HepG2 (cell line): ENCODE data around the gene ZNF772. TPM values are rescaled to one million over a fixed set of nuclear protein-coding genes. Genes with fewer than 3 reads are reported as not detected.

Experiments used
- CAMTA2 ChIP-seq: sonication (generic); formaldehyde crosslinking; IDR thresholded peaks from 2 replicates; pipeline ENCODE4 v1.4.0; 2020; ENCODE audit warnings: mild to moderate bottlenecking, missing genetic modification reagents, borderline replicate concordance
- CBX2 ChIP-seq, 2 experiments: fragments of 200-600 bp in 1 of 2; sonication (generic); formaldehyde crosslinking in 1 of 2; IDR thresholded peaks; 2 replicates each; pipeline versions ENCODE4 v1.7.0 to v1.8.1; 2018 to 2022; ENCODE audit warnings: low read depth in 2 of 2, low read length in 1 of 2, mild to moderate bottlenecking in 1 of 2, missing genetic modification reagents in 1 of 2
- GFI1 ChIP-seq: sonication (generic); formaldehyde crosslinking; IDR thresholded peaks from 2 replicates; pipeline ENCODE4 v1.5.0; 2020; ENCODE audit warnings: missing genetic modification reagents, mild to moderate bottlenecking, borderline replicate concordance
- PHF8 ChIP-seq: sonication (generic); formaldehyde crosslinking; IDR thresholded peaks from 2 replicates; pipeline ENCODE4 v1.5.0; 2020; ENCODE audit warnings: missing genetic modification reagents
- SIX4 ChIP-seq: sonication (generic); formaldehyde crosslinking; IDR thresholded peaks from 2 replicates; pipeline ENCODE4 v1.4.0; 2020; ENCODE audit warnings: missing genetic modification reagents
- TGIF2 ChIP-seq: IDR thresholded peaks from 2 replicates; pipeline ENCODE4 v1.6.1; 2016; ENCODE audit warnings: control low read depth, missing compliant biosample characterization
- XBP1 ChIP-seq: sonication (generic); formaldehyde crosslinking; IDR thresholded peaks from 2 replicates; pipeline ENCODE4 v1.5.0; 2020; ENCODE audit warnings: missing genetic modification reagents
- ZIK1 ChIP-seq: sonication (generic); formaldehyde crosslinking; IDR thresholded peaks from 2 replicates; pipeline ENCODE4 v1.5.0; 2020; ENCODE audit warnings: mild to moderate bottlenecking, low read depth, missing genetic modification reagents, borderline replicate concordance
- ZNF383 ChIP-seq: sonication (generic); formaldehyde crosslinking; IDR thresholded peaks from 2 replicates; pipeline ENCODE4 v1.4.0; 2020; ENCODE audit warnings: missing genetic modification reagents, mild to moderate bottlenecking, borderline replicate concordance
- ZNF570 ChIP-seq: sonication (generic); formaldehyde crosslinking; IDR thresholded peaks from 2 replicates; pipeline ENCODE4 v1.4.0; 2020; ENCODE audit warnings: mild to moderate bottlenecking, missing genetic modification reagents, borderline replicate concordance
- ZNF607 ChIP-seq: sonication (generic); formaldehyde crosslinking; IDR thresholded peaks from 2 replicates; pipeline ENCODE4 v1.5.1; 2020; ENCODE audit warnings: missing genetic modification reagents, mild to moderate bottlenecking, borderline replicate concordance
- polyA plus RNA-seq, 8 experiments: library from polyadenylated mRNA; depleted of rRNA in 3 of 8; stranded (reverse) in 7 of 8; unstranded in 1 of 8; fragments of >200 nt; fragmentation: Illumina TruSeq in 4 of 8; extraction: Trizol in 4 of 8; gene quantifications; 2 replicates each; pipeline versions ENCODE4 v1.2.1 to v1.2.3, GENCODE V29; 2011 to 2016; ENCODE audit warnings: low read depth in 4 of 8, missing spikeins in 1 of 8, mixed read lengths in 1 of 8; ENCODE audit not compliant: insufficient read depth in 1 of 8
- total RNA-seq, 5 experiments: library from RNA; depleted of rRNA; stranded (reverse); fragments of >200 nt; fragmentation: Illumina TruSeq; extraction: Trizol; gene quantifications; 2 replicates each; pipeline ENCODE4 v1.2.3, GENCODE V29; 2016; ENCODE audit warnings: low read depth in 1 of 5
- TF ChIP-seq, protein P1 (sequence below): sonication (generic); formaldehyde crosslinking; IDR thresholded peaks from 2 replicates; pipeline ENCODE4 v1.8.1; 2023; ENCODE audit warnings: mild to moderate bottlenecking, missing genetic modification reagents, borderline replicate concordance
- TF ChIP-seq, protein P2 (sequence below): sonication (generic); formaldehyde crosslinking; IDR thresholded peaks from 2 replicates; pipeline ENCODE4 v1.4.0; 2020; ENCODE audit warnings: mild to moderate bottlenecking, missing genetic modification reagents
- TF ChIP-seq, protein P3 (sequence below): sonication (generic); formaldehyde crosslinking; IDR thresholded peaks from 2 replicates; pipeline ENCODE4 v1.5.0; 2020; ENCODE audit warnings: missing genetic modification reagents
- TF ChIP-seq, protein P4 (sequence below): sonication (generic); IDR thresholded peaks from 2 replicates; pipeline ENCODE4 v1.6.1; 2016; ENCODE audit warnings: low read depth, borderline replicate concordance
- TF ChIP-seq, protein P5 (sequence below): IDR thresholded peaks from 2 replicates; pipeline ENCODE4 v1.6.1; 2016; ENCODE audit warnings: missing biosample characterization, missing genetic modification reagents, low read depth

Gene ZNF772
- total and polyA plus RNA-seq, 2 of the 13 experiments (the other 11 are each of a cell fraction or from before 2014, with no cell fraction given): 3.1 to 17.2 TPM

DNA sequence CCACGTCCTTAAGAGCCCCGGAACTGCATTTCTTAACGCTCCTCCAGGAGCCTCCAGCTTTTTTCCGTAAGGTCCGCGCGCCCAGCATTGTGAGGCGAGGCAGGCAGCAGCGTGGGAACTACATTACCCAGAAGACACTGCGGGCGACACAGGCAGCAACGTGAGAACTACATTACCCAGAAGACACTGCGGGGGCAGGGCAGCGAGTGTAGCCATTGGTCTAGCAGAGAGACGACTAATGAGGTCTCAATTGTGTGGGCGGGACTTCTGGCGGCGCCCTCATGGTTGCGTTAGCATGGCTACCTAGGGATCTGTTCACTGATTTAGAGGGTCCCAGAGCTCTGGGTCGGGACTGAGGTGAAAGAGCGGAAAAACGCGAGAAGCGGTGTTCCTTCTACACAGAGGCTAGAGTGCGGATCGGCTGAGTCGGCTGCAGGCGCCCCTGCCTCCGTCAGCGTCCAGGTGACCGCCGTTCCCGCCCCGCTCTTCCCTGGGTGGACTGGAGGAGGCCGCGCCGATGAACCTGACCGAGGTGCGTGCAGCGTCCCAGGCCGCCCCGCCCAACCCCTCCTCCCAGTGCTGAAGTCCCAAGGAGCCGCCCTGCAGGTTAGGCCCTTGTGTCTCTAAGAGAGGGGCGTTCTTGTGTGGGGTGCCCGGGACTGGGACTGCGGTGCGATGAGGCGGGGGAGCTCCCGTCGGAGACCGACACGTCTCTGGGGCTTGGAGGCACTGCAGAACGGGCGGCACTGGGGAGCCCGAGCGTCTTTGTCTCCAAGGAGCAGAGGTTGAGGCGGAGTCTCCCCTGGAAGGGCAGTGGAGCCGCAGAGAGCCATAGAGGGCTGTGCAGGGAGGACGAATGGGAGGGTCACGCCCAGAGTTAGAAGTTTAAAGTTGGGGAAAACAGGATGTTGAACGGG is 42.0 kb downstream of the ZNF772 start, which contains the start of gene ZNF749 (continued):
- TF ChIP-seq ZNF570 (CRISPR knock-in tag) (no peak), XBP1 (CRISPR knock-in tag) (no peak), GFI1 (CRISPR knock-in tag) (no peak), PHF8 (peak; percentile 87; the same call in 1 of the 2 replicates), ZNF383 (CRISPR knock-in tag) (no peak), CAMTA2 (CRISPR knock-in tag) (peak; percentile 69; the same call in 1 of the 2 replicates), TGIF2 (CRISPR knock-in tag) (0 out of 2 replicates have a peak, but pooled peaks have one; percentile 15), ZIK1 (CRISPR knock-in tag) (no peak), CBX2 (IDR thresholded peaks at IDR 0.05; ENCODE audit: low read depth, low read length) (no peak), CBX2 (CRISPR knock-in tag; IDR thresholded peaks at IDR 0.05; ENCODE audit: low read depth) (no peak), SIX4 (CRISPR knock-in tag) (peak; percentile 52), ZNF607 (CRISPR knock-in tag) (no peak)
- TF ChIP-seq, protein P1, sequence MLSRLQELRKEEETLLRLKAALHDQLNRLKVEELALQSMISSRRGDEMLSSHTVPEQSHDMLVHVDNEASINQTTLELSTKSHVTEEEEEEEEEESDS: no peak
- TF ChIP-seq, protein P2, sequence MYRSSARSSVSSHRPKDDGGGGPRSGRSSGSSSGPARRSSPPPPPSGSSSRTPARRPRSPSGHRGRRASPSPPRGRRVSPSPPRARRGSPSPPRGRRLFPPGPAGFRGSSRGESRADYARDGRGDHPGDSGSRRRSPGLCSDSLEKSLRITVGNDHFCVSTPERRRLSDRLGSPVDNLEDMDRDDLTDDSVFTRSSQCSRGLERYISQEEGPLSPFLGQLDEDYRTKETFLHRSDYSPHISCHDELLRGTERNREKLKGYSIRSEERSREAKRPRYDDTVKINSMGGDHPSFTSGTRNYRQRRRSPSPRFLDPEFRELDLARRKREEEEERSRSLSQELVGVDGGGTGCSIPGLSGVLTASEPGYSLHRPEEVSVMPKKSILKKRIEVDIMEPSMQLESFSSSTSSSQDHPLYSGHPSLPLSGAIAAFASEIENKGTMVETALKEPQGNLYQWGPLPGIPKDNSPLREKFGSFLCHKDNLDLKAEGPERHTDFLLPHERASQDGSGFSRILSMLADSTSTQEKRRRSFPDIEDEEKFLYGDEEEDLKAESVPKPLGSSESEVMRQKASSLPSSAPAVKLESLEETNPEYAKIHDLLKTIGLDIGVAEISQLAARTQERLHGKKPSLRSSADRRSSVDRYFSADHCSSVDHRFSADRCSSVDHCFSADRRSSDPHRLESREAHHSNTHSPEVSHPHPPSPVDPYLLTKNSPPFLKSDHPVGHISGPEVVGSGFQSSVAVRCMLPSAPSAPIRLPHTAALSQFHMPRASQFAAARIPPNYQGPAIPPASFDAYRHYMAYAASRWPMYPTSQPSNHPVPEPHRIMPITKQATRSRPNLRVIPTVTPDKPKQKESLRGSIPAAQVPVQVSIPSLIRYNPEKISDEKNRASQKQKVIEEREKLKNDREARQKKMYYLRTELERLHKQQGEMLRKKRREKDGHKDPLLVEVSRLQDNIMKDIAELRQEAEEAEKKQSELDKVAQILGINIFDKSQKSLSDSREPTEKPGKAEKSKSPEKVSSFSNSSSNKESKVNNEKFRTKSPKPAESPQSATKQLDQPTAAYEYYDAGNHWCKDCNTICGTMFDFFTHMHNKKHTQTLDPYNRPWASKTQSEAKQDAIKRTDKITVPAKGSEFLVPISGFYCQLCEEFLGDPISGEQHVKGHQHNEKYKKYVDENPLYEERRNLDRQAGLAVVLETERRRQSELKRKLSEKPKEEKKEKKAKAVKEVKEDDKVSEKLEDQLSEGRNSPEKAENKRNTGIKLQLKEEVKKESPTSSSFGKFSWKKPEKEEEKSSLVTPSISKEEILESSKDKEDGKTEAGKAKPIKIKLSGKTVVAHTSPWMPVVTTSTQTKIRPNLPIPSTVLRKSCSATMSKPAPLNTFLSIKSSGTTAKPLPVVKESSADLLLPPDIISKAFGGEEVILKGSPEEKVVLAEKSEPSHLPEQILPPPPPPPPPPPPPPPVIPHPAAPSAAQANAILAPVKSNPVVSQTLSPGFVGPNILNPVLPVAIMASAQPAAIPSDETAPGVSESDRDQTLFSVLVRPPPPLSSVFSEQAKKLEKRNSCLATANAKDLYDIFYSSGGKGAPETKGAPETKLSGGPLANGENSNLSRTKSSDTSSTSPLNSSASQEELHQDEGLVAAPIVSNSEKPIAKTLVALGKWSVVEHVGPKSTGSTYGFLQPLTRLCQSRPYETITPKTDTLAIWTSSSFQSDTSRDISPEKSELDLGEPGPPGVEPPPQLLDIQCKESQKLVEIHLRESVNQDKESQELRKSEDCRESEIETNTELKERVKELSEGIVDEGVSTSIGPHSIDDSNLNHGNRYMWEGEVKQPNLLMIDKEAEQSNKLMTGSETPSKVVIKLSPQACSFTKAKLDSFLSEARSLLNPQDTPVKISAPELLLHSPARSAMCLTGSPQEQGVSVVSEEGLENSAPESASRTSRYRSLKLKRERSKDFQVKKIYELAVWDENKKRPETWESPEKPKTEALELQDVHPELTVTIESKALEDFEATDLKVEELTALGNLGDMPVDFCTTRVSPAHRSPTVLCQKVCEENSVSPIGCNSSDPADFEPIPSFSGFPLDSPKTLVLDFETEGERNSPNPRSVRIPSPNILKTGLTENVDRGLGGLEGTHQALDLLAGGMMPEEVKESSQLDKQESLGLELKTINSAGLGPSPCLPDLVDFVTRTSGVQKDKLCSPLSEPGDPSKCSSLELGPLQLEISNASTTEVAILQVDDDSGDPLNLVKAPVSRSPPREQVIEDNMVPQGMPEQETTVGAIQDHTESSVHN (CRISPR knock-in tag): 0 out of 2 replicates have a peak, but pooled peaks have one; percentile 59
- TF ChIP-seq, protein P3, sequence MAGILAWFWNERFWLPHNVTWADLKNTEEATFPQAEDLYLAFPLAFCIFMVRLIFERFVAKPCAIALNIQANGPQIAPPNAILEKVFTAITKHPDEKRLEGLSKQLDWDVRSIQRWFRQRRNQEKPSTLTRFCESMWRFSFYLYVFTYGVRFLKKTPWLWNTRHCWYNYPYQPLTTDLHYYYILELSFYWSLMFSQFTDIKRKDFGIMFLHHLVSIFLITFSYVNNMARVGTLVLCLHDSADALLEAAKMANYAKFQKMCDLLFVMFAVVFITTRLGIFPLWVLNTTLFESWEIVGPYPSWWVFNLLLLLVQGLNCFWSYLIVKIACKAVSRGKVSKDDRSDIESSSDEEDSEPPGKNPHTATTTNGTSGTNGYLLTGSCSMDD (CRISPR knock-in tag): no peak
- TF ChIP-seq, protein P4, sequence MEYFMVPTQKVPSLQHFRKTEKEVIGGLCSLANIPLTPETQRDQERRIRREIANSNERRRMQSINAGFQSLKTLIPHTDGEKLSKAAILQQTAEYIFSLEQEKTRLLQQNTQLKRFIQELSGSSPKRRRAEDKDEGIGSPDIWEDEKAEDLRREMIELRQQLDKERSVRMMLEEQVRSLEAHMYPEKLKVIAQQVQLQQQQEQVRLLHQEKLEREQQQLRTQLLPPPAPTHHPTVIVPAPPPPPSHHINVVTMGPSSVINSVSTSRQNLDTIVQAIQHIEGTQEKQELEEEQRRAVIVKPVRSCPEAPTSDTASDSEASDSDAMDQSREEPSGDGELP: no peak
- TF ChIP-seq, protein P5, sequence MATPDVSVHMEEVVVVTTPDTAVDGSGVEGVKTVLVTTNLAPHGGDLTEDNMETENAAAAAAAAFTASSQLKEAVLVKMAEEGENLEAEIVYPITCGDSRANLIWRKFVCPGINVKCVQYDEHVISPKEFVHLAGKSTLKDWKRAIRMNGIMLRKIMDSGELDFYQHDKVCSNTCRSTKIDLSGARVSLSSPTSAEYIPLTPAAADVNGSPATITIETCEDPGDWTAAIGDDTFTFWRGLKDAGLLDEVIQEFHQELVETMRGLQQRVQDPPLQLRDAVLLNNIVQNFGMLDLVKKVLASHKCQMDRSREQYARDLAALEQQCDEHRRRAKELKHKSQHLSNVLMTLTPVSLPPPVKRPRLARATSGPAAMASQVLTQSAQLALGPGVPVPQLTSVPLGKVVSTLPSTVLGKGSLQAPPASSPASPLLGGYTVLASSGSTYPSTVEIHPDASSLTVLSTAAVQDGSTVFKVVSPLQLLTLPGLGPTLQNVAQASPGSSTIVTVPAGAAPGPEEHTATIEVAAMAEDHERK (CRISPR knock-in tag): peak; percentile 85
